Activated B cell treated with CpG ODN at 0.5 μM for 24 hours (primary cell): ENCODE data around the gene C16orf95. TPM values are rescaled to one million over a fixed set of nuclear protein-coding genes. Genes with fewer than 3 reads are reported as not detected.
"Not testable (repeated sequence)": the region's sequence is repeated elsewhere in the genome, so short reads cannot be mapped to it uniquely, and the experiment has no call there.

Experiments used
- ATAC-seq: fragments of 200-7000 bp; cut with Tn5 transposase; one replicate; pipeline ENCODE4 v1.10.0; 2021; ENCODE audit warnings: low read depth, mild to moderate bottlenecking, moderate library complexity
- CTCF ChIA-PET: fragments of 350-600 bp; sonication (Branson Sonifier 250); formaldehyde crosslinking; loops from one replicate; lab custom pipeline; 2021; ENCODE audit warnings: antibody characterized with exemption; lab: Charles Lee
- POLR2A ChIA-PET: fragments of 350-600 bp; sonication (Branson Sonifier 250); formaldehyde crosslinking; loops from one replicate; lab custom pipeline; 2021; ENCODE audit warnings: antibody characterized with exemption; lab: Charles Lee
- DNase-seq: peaks from one replicate; pipeline ENCODE4 v3.0.0; 2022
- H3K27ac Mint-ChIP-seq: one replicate; pipeline ENCODE4 v1.8.0; 2020; ENCODE audit warnings: mixed read lengths
- H3K27me3 Mint-ChIP-seq: one replicate; pipeline ENCODE4 v1.8.0; 2021; ENCODE audit warnings: mixed read lengths
- H3K36me3 Mint-ChIP-seq: one replicate; pipeline ENCODE4 v1.8.0; 2021; ENCODE audit warnings: low read depth, mixed read lengths
- H3K4me1 Mint-ChIP-seq: one replicate; pipeline ENCODE4 v1.8.0; 2021; ENCODE audit warnings: mixed read lengths
- H3K4me3 Mint-ChIP-seq: one replicate; pipeline ENCODE4 v1.8.0; 2020; ENCODE audit warnings: mild to moderate bottlenecking, mixed read lengths
- H3K9me3 Mint-ChIP-seq: one replicate; pipeline ENCODE4 v1.8.0; 2020; ENCODE audit warnings: mixed read lengths
- CTCF ChIP-seq: fragments of 200-600 bp; IDR thresholded peaks from one replicate; pipeline ENCODE4 v1.8.0; 2022; ENCODE audit warnings: antibody characterized with exemption, mild to moderate bottlenecking
- intact Hi-C: fragments of 100-400 bp; cut with micrococcal nuclease; formaldehyde crosslinking; loops from one replicate; pipeline ENCODE4 v1.15.1; 2024
- total RNA-seq: library from RNA; stranded (reverse); gene quantifications from 2 replicates; pipeline ENCODE4 v1.2.3, GENCODE V29; 2022

The C16orf95 gene
- total RNA-seq, 1 donor from 2014 or later, result 2.1 TPM

GRCh38 chr16:87342978-87343752 lies 26.0 kb upstream of the C16orf95 start:
- no peaks in the 10 kb centered on the region for H3K9me3 Mint-ChIP-seq
- H3K27ac Mint-ChIP-seq, result no peak overlapping the region
- ChIA-PET POLR2A (no interaction called here), CTCF (no interaction called here)
- H3K4me1 Mint-ChIP-seq, result peaks cover 7% of the 10 kb centered on the region
- ATAC-seq, result no peak
- TF ChIP-seq CTCF, result no peak
- no peak for DNase-seq
- no peak overlapping the region for H3K4me3 Mint-ChIP-seq
- H3K27me3 Mint-ChIP-seq, result no peaks in the 10 kb centered on the region
- intact Hi-C loops, result no loop called here
- peaks cover 65% of the 10 kb centered on the region for H3K36me3 Mint-ChIP-seq

- Mint-ChIP-seq H3K36me3 (peaks cover 67% of the 10 kb centered on the region), H3K4me3 (no peak overlapping the region), H3K4me1 (peaks cover 10% of the 10 kb centered on the region), H3K9me3 (no peaks in the 10 kb centered on the region), H3K27me3 (no peaks in the 10 kb centered on the region), H3K27ac (no peak overlapping the region)
- DNase-seq (no peak), ATAC-seq (no peak)
- intact Hi-C loops, result no loop called here
- POLR2A ChIA-PET, result no interaction called here
- CTCF ChIA-PET, result no interaction called here
- no peak for TF ChIP-seq CTCF
Observed at GRCh38 chr16:87342504-87342903, 25.3 kb upstream of the C16orf95 start.

- no peak for TF ChIP-seq CTCF
- CTCF ChIA-PET, result no interaction called here
- ATAC-seq (no peak), DNase-seq (no peak)
- POLR2A ChIA-PET, result no interaction called here
- Mint-ChIP-seq H3K9me3 (no peaks in the 10 kb centered on the region), H3K36me3 (peaks cover 61% of the 10 kb centered on the region), H3K4me1 (peaks cover 14% of the 10 kb centered on the region), H3K4me3 (no peak overlapping the region), H3K27ac (no peak overlapping the region), H3K27me3 (no peaks in the 10 kb centered on the region)
- intact Hi-C loops, result no loop called here
Observed at GRCh38 chr16:87340198-87340597, 23.0 kb upstream of the C16orf95 start.

GRCh38 chr16:87339724-87340105 lies 22.5 kb upstream of the C16orf95 start:
- CTCF ChIA-PET, POLR2A ChIA-PET, H3K4me3 Mint-ChIP-seq, H3K27ac Mint-ChIP-seq, DNase-seq, H3K27me3 Mint-ChIP-seq, H3K9me3 Mint-ChIP-seq, ATAC-seq, intact Hi-C loops: not testable (repeated sequence)
- H3K4me1 Mint-ChIP-seq, result peaks cover 12% of the 10 kb centered on the region
- H3K36me3 Mint-ChIP-seq, result peaks cover 64% of the 10 kb centered on the region

GRCh38 chr16:87339086-87339723 lies 22.0 kb upstream of the C16orf95 start:
- Mint-ChIP-seq H3K9me3 (no peaks in the 10 kb centered on the region), H3K4me3 (no peak overlapping the region), H3K36me3 (peaks cover 66% of the 10 kb centered on the region), H3K27me3 (no peaks in the 10 kb centered on the region), H3K4me1 (peaks cover 12% of the 10 kb centered on the region), H3K27ac (no peak overlapping the region)
- no peak for ATAC-seq
- DNase-seq, result no peak
- CTCF ChIA-PET, result no interaction called here
- POLR2A ChIA-PET, result no interaction called here
- intact Hi-C loops, result no loop called here
- no peak for TF ChIP-seq CTCF
